GM18502 (cell line): ENCODE results near the gene SULF2.

ENCODE experiments used
- ATAC-seq: cut with Tn5 transposase; IDR thresholded peaks from one replicate; pipeline ENCODE4 v1.9.1; 2021; ENCODE audit warnings: mild to moderate bottlenecking; ENCODE audit not compliant: unreplicated experiment, poor library complexity

The SULF2 gene

GRCh38 chr20:47675190-47676142 lies 109.8 kb downstream of the SULF2 start:
- no peak for ATAC-seq

GRCh38 chr20:47674686-47675085 lies 110.6 kb downstream of the SULF2 start:
- ATAC-seq: no peak

- no peak for ATAC-seq
Observed at GRCh38 chr20:47674145-47674544, 111.1 kb downstream of the SULF2 start.

- ATAC-seq: no peak
Observed at GRCh38 chr20:47673671-47673955, 111.7 kb downstream of the SULF2 start.

- ATAC-seq: no peak
Observed at GRCh38 chr20:47672886-47673670, 112.2 kb downstream of the SULF2 start.

- ATAC-seq: no peak
Observed at GRCh38 chr20:47672166-47672565, 113.1 kb downstream of the SULF2 start.

- ATAC-seq: no peak
Observed at GRCh38 chr20:47670913-47671312, 114.4 kb downstream of the SULF2 start.

GRCh38 chr20:47669927-47670890 lies 115.1 kb downstream of the SULF2 start:
- ATAC-seq: no peak

- ATAC-seq: no peak
Observed at GRCh38 chr20:47669489-47669888, 115.8 kb downstream of the SULF2 start.

GRCh38 chr20:47669152-47669425 lies 116.2 kb downstream of the SULF2 start:
- ATAC-seq: no peak

GRCh38 chr20:47668313-47669151 lies 116.7 kb downstream of the SULF2 start:
- no peak for ATAC-seq

GRCh38 chr20:47667531-47668312 lies 117.6 kb downstream of the SULF2 start:
- no peak for ATAC-seq

GRCh38 chr20:47667086-47667485 lies 118.2 kb downstream of the SULF2 start:
- ATAC-seq: no peak

GRCh38 chr20:47666304-47666703 lies 119.0 kb downstream of the SULF2 start:
- no peak for ATAC-seq

GRCh38 chr20:47665221-47665991 lies 119.9 kb downstream of the SULF2 start:
- ATAC-seq: no peak

GRCh38 chr20:47664744-47665143 lies 120.5 kb downstream of the SULF2 start:
- ATAC-seq: no peak

GRCh38 chr20:47664068-47664437 lies 121.2 kb downstream of the SULF2 start:
- no peak for ATAC-seq

- no peak for ATAC-seq
Observed at GRCh38 chr20:47663354-47664067, 121.8 kb downstream of the SULF2 start.
